Pancreas (tissue), 8 donors: ENCODE measurements around the gene SEMA3G. TPM values are rescaled to one million over a fixed set of nuclear protein-coding genes. Genes with fewer than 3 reads are reported as not detected.

Experiments
- polyA plus RNA-seq, 2 donors: library from polyadenylated mRNA; stranded (reverse); fragments of 200-250 nt; gene quantifications; one replicate each; pipeline ENCODE4 v1.2.3, GENCODE V29; 2013
- total RNA-seq, 6 donors: library from RNA; stranded (reverse); fragmentation: NEBNext Ultra II Directional in 4 of 6; extraction: Animal tissue kit (Norgen Biotek cat#: 25700) in 4 of 6; gene quantifications; one replicate each; pipeline versions ENCODE4 v1.2.1 to v1.2.4, GENCODE V29; 2021 to 2023
- donor health status: healthy with polysubstance abuse.
- donor health status: DM: no; HTN: no; CAD: no; lungs with moderate emphysema.
- donor health status: DM: no; HTN: no; CAD: no.
- donor health status: Bipolar disorder and iron deficiency.
- donor health status: DM: yes; HTN: yes; CAD: no.
- donor health status: DM: no; HTN: no; CAD: no.
- donor health status: DM: no; HTN: no; CAD: no.
- donor health status: DM: yes; HTN: yes; CAD: no.

Gene SEMA3G
- total and polyA plus RNA-seq, 8 donors: 0.75 to 5.4 (median 2.8) TPM

Other genes starting within 250 kb of the SEMA3G start
- 10 to 100 TPM; 10.1 to 21.7 (median 12.9) TPM for gene ALAS1, start 246.9 kb downstream of the SEMA3G start, total RNA-seq
- gene ALAS1, start 246.9 kb downstream of the SEMA3G start, polyA plus RNA-seq: 10 to 100 TPM in 1 of 2 donors, 1 to 10 TPM in 1; 8.4 to 20.2 TPM
- under 1 TPM in 4 of 6 donors, not detected in 2; 0.03 to 0.47 (median 0.04) TPM for gene TLR9, start 219.5 kb downstream of the SEMA3G start, total RNA-seq
- under 1 TPM; 0.05 to 0.27 TPM for gene TLR9, start 219.5 kb downstream of the SEMA3G start, polyA plus RNA-seq
- 10 to 100 TPM in 4 of 6 donors, 1 to 10 TPM in 2; 8.9 to 26.8 (median 11.3) TPM for gene TWF2, start 205.9 kb downstream of the SEMA3G start, total RNA-seq
- 10 to 100 TPM; 12.9 to 15.9 TPM for gene TWF2, start 205.9 kb downstream of the SEMA3G start, polyA plus RNA-seq
- 10 to 100 TPM in 1 of 6 donors, 1 to 10 TPM in 5; 4.0 to 15.2 (median 6.7) TPM for gene PPM1M, start 199.3 kb downstream of the SEMA3G start, total RNA-seq
- 10 to 100 TPM in 1 of 2 donors, 1 to 10 TPM in 1; 9.2 to 11.8 TPM for gene PPM1M, start 199.3 kb downstream of the SEMA3G start, polyA plus RNA-seq
- gene WDR82, start 166.5 kb downstream of the SEMA3G start, total RNA-seq: 10 to 100 TPM; 15.1 to 32.1 (median 19.6) TPM
- gene WDR82, start 166.5 kb downstream of the SEMA3G start, polyA plus RNA-seq: 10 to 100 TPM in 1 of 2 donors, 1 to 10 TPM in 1; 9.0 to 18.5 TPM
- gene GLYCTK, start 157.3 kb downstream of the SEMA3G start, total RNA-seq: 10 to 100 TPM in 1 of 6 donors, 1 to 10 TPM in 5; 4.1 to 11.6 (median 6.8) TPM
- gene GLYCTK, start 157.3 kb downstream of the SEMA3G start, polyA plus RNA-seq: 10 to 100 TPM; 13.8 to 19.3 TPM
- gene DNAH1, start 128.8 kb downstream of the SEMA3G start, total RNA-seq: 1 to 10 TPM; 2.9 to 5.1 (median 4.1) TPM
- gene DNAH1, start 128.8 kb downstream of the SEMA3G start, polyA plus RNA-seq: 10 to 100 TPM in 1 of 2 donors, 1 to 10 TPM in 1; 8.1 to 11.4 TPM
- gene BAP1, start 35.1 kb downstream of the SEMA3G start, total RNA-seq: 10 to 100 TPM; 29.1 to 44.0 (median 34.1) TPM
- 10 to 100 TPM; 60.1 to 71.0 TPM for gene BAP1, start 35.1 kb downstream of the SEMA3G start, polyA plus RNA-seq
- 1 to 10 TPM; 2.9 to 7.3 (median 4.7) TPM for gene PHF7, start 34.4 kb downstream of the SEMA3G start, total RNA-seq
- 1 to 10 TPM; 4.8 to 8.5 TPM for gene PHF7, start 34.4 kb downstream of the SEMA3G start, polyA plus RNA-seq
- 1 to 10 TPM in 3 of 6 donors, under 1 TPM in 3; 0.40 to 3.2 (median 1.1) TPM for gene TNNC1, start 8.9 kb upstream of the SEMA3G start, total RNA-seq
- gene TNNC1, start 8.9 kb upstream of the SEMA3G start, polyA plus RNA-seq: 1 to 10 TPM; 5.9 to 6.3 TPM
- 10 to 100 TPM; 24.4 to 52.6 (median 32.4) TPM for gene NISCH, start 10.5 kb upstream of the SEMA3G start, total RNA-seq
- 100 to 1,000 TPM; 106 to 109 TPM for gene NISCH, start 10.5 kb upstream of the SEMA3G start, polyA plus RNA-seq
- gene STAB1, start 50.2 kb upstream of the SEMA3G start, total RNA-seq: 10 to 100 TPM in 5 of 6 donors, 1 to 10 TPM in 1; 8.2 to 57.7 (median 36.3) TPM
- 100 to 1,000 TPM; 122 to 140 TPM for gene STAB1, start 50.2 kb upstream of the SEMA3G start, polyA plus RNA-seq
- gene NT5DC2, start 88.8 kb upstream of the SEMA3G start, total RNA-seq: 10 to 100 TPM in 1 of 6 donors, 1 to 10 TPM in 5; 3.5 to 14.5 (median 7.7) TPM
- 10 to 100 TPM; 17.3 to 37.6 TPM for gene NT5DC2, start 88.8 kb upstream of the SEMA3G start, polyA plus RNA-seq
- 10 to 100 TPM in 1 of 6 donors, 1 to 10 TPM in 5; 5.0 to 11.2 (median 7.1) TPM for gene UQCC5, start 91.5 kb upstream of the SEMA3G start, total RNA-seq
- gene UQCC5, start 91.5 kb upstream of the SEMA3G start, polyA plus RNA-seq: 10 to 100 TPM; 25.7 to 41.8 TPM
- 10 to 100 TPM; 18.3 to 34.9 (median 27.1) TPM for gene PBRM1, start 240.8 kb upstream of the SEMA3G start, total RNA-seq
- 1 to 10 TPM; 7.4 to 9.6 TPM for gene PBRM1, start 240.8 kb upstream of the SEMA3G start, polyA plus RNA-seq
- gene GNL3, start 240.9 kb upstream of the SEMA3G start, total RNA-seq: 10 to 100 TPM; 22.4 to 57.7 (median 45.5) TPM
- 10 to 100 TPM; 56.8 to 65.6 TPM for gene GNL3, start 240.9 kb upstream of the SEMA3G start, polyA plus RNA-seq